Measurements from ENCODE around the gene GUK1. TPM values are rescaled to one million over a fixed set of nuclear protein-coding genes. Genes with fewer than 3 reads are reported as not detected.

The GUK1 gene
- total RNA-seq, 4 donors from 2014 or later = 124 to 406 (median 289) TPM

- no peaks in the 10 kb centered on the region for H3K27me3 ChIP-seq
- intact Hi-C loops (cut with DNase I; ENCODE audit: low total_unique reads) = no loop called here
These were observed 24.7 kb downstream of the GUK1 start for GRCh38 chr1:228164561-228165371.

GRCh38 chr1:228165372-228166169, 25.5 kb downstream of the GUK1 start, which contains the start of gene IBA57:
Gene IBA57, plus strand, starts transcription at chr1:228165804. Its CDS starts 13 bp downstream, at chr1:228165817.
- H3K27ac ChIP-seq = peak within 1 kb of the TSS; percentile 89 to 99

More at GRCh38 chr1:228164561-228165371, 24.7 kb downstream of the GUK1 start:
- no peak for TF ChIP-seq POLR2A (IDR thresholded peaks at IDR 0.05)
- TF ChIP-seq CTCF (IDR thresholded peaks at IDR 0.05) = no peak
- peak in 1 of 2 donors; percentile 32 for DNase-seq
- Histone ChIP-seq H3K36me3 (no peaks in the 10 kb centered on the region), H3K27ac (peak overlapping the region; percentile 81 to 99), H3K9me3 (no peaks in the 10 kb centered on the region), H3K4me3 (peak overlapping the region; percentile 21 to 37), H3K4me1 (peaks cover 0 to 8% of the 10 kb centered on the region in 2 donors)

DNA sequence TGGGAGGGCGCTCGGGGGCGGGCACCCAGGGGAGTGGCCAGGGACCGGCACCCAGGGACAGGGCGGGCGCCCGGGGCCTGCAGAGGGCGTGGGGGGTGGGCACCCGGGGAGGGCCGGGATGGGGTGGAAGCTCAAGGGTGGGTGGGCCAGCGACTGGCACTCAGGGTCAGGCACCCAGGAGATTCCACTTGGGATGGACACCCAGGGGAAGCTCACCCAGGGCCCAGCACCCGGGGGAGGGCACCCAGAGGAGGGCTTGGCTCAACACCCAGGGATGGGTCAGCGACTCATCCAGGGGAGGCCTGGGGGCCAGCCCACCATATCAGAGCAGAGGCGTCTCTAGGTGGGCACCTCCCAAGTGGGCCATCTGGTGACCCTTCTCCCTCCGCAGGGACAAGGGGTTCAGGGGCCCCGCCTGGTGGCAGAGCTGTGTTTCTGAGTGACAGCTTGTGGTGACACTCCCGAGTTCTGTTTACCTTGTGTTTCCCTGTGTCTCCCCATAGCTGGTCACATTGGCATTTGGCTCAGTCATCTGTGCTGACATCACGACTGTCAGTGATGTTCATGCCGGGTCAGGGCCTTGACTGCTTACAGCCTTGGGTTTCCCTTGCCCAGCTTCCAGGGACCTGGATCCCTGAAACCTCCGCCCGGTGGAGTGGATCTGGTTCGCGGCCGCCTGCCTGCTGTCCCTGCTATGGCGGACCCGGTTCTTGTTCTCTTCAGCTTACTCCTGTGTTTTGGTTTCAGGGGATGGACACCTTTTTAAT, 26.3 kb downstream of the GUK1 start:
- TF ChIP-seq POLR2A (IDR thresholded peaks at IDR 0.05) (no peak), CTCF (IDR thresholded peaks at IDR 0.05) (peak in 3 of 4 experiments; percentile 15 to 44 (median 23))
- Histone ChIP-seq H3K36me3 (no peaks in the 10 kb centered on the region), H3K4me1 (peaks cover 0 to 8% of the 10 kb centered on the region in 2 donors), H3K27ac (peak overlapping the region; percentile 89 to 99), H3K4me3 (peak overlapping the region; percentile 62 to 77), H3K9me3 (no peaks in the 10 kb centered on the region), H3K27me3 (no peaks in the 10 kb centered on the region)
- peak in 1 of 2 donors; percentile 70 for DNase-seq
- intact Hi-C loops (cut with DNase I; ENCODE audit: low total_unique reads) = no loop called here

More at GRCh38 chr1:228165372-228166169, 25.5 kb downstream of the GUK1 start, which contains the start of gene IBA57:
- Histone ChIP-seq H3K9me3 (no peaks in the 10 kb centered on the region), H3K27me3 (no peaks in the 10 kb centered on the region), H3K4me3 (peak within 1 kb of the TSS; percentile 62 to 77), H3K36me3 (no peaks in the 10 kb centered on the region), H3K4me1 (peaks cover 0 to 8% of the 10 kb centered on the region in 2 donors)
- peak; percentile 76 to 98 for TF ChIP-seq POLR2A (IDR thresholded peaks at IDR 0.05)
- peak; percentile 88 to 99 (median 94) for TF ChIP-seq CTCF (IDR thresholded peaks at IDR 0.05)
- intact Hi-C loops (cut with DNase I; ENCODE audit: low total_unique reads) = no loop called here
- peak; percentile 99 to 100 for DNase-seq

- no peaks in the 10 kb centered on the region for H3K9me3 ChIP-seq
- peaks cover 0 to 3% of the 10 kb centered on the region in 2 donors for H3K4me1 ChIP-seq
- no peak for TF ChIP-seq CTCF (IDR thresholded peaks at IDR 0.05)
- no peak for TF ChIP-seq POLR2A (IDR thresholded peaks at IDR 0.05)
- H3K36me3 ChIP-seq = no peaks in the 10 kb centered on the region
- intact Hi-C loops (cut with DNase I; ENCODE audit: low total_unique reads) = no loop called here
- no peak overlapping the region for H3K27ac ChIP-seq
- no peaks in the 10 kb centered on the region for H3K27me3 ChIP-seq
- no peak for DNase-seq
- H3K4me3 ChIP-seq = no peak overlapping the region
These were observed 28.6 kb downstream of the GUK1 start for GRCh38 chr1:228168563-228169270.

Measured in uterus (tissue), 4 donors.